Activated naive CD4-positive, alpha-beta T cell treated with anti-CD3 and anti-CD28 coated beads, Interleukin-2, amount 10 ng/mL, durations not matched to agents 7 days and 5 days (primary cell): ENCODE results near the gene UGDH.

Source experiments
- CTCF ChIA-PET: fragments of 350-600 bp; sonication (Branson Sonifier 250); formaldehyde crosslinking; loops from one replicate; lab custom pipeline; 2021; ENCODE audit warnings: antibody characterized with exemption; lab: Charles Lee
- DNase-seq: peaks from one replicate; pipeline ENCODE4 v3.0.0-alpha.2; 2020
- H3K27ac Mint-ChIP-seq: one replicate; pipeline ENCODE4 v1.8.0; 2021; ENCODE audit warnings: mild to moderate bottlenecking, moderate library complexity, mixed read lengths
- H3K27me3 Mint-ChIP-seq: one replicate; pipeline ENCODE4 v1.8.0; 2021; ENCODE audit warnings: mild to moderate bottlenecking, mixed read lengths
- H3K36me3 Mint-ChIP-seq: one replicate; pipeline ENCODE4 v1.8.0; 2021; ENCODE audit warnings: mixed read lengths
- H3K4me1 Mint-ChIP-seq: one replicate; pipeline ENCODE4 v1.8.0; 2021; ENCODE audit warnings: mixed read lengths
- H3K4me3 Mint-ChIP-seq: one replicate; pipeline ENCODE4 v1.8.0; 2021; ENCODE audit warnings: mild to moderate bottlenecking, moderate library complexity, mixed read lengths
- H3K9me3 Mint-ChIP-seq: one replicate; pipeline ENCODE4 v1.8.0; 2021; ENCODE audit warnings: mixed read lengths

Gene UGDH

GRCh38 chr4:39527296-39528060 is at the start of gene UGDH:
TSS of gene UGDH (minus strand) at chr4:39527439. CDS start at chr4:39521512, 5,927 bp downstream.
- Mint-ChIP-seq H3K9me3 (peaks cover 19% of the 10 kb centered on the region), H3K36me3 (peaks cover 16% of the 10 kb centered on the region), H3K4me3 (peak within 1 kb of the TSS; percentile 98), H3K27ac (peak within 1 kb of the TSS; percentile 85), H3K27me3 (peaks cover 10% of the 10 kb centered on the region), H3K4me1 (peaks cover 24% of the 10 kb centered on the region)
- CTCF ChIA-PET, result interaction anchor here (1.0 kb wide), 1 partner anchor 170 kb away, joined by 4 read pairs; the partner anchor contains the start of gene UBE2K
- DNase-seq, result peak; percentile 94

GRCh38 chr4:39574946-39575345 is 47.7 kb upstream of the UGDH start:
- CTCF ChIA-PET, result no interaction called here
- H3K9me3 Mint-ChIP-seq, result no peaks in the 10 kb centered on the region
- H3K4me3 Mint-ChIP-seq, result no peak overlapping the region
- no peaks in the 10 kb centered on the region for H3K27me3 Mint-ChIP-seq
- no peak for DNase-seq
- no peaks in the 10 kb centered on the region for H3K4me1 Mint-ChIP-seq
- no peaks in the 10 kb centered on the region for H3K36me3 Mint-ChIP-seq
- no peak overlapping the region for H3K27ac Mint-ChIP-seq

GRCh38 chr4:39571504-39571903 is 44.3 kb upstream of the UGDH start:
- no peak overlapping the region for H3K27ac Mint-ChIP-seq
- H3K36me3 Mint-ChIP-seq, result no peaks in the 10 kb centered on the region
- H3K4me3 Mint-ChIP-seq, result no peak overlapping the region
- peaks cover 5% of the 10 kb centered on the region for H3K4me1 Mint-ChIP-seq
- no peak for DNase-seq
- H3K27me3 Mint-ChIP-seq, result no peaks in the 10 kb centered on the region
- CTCF ChIA-PET, result interaction anchor here (0.6 kb wide), 1 partner anchor 67 kb away, joined by 3 read pairs; no protein-coding TSS in a partner anchor
- no peaks in the 10 kb centered on the region for H3K9me3 Mint-ChIP-seq

GRCh38 chr4:39571054-39571453 is 43.8 kb upstream of the UGDH start:
- CTCF ChIA-PET, result interaction anchor here (0.6 kb wide), 1 partner anchor 67 kb away, joined by 3 read pairs; no protein-coding TSS in a partner anchor
- Mint-ChIP-seq H3K4me3 (no peak overlapping the region), H3K9me3 (peaks cover 3% of the 10 kb centered on the region), H3K36me3 (peaks cover 3% of the 10 kb centered on the region), H3K4me1 (peaks cover 5% of the 10 kb centered on the region), H3K27me3 (no peaks in the 10 kb centered on the region), H3K27ac (no peak overlapping the region)
- no peak for DNase-seq

GRCh38 chr4:39569209-39569608 is 42.0 kb upstream of the UGDH start:
- Mint-ChIP-seq H3K36me3 (peaks cover 9% of the 10 kb centered on the region), H3K4me3 (no peak overlapping the region), H3K9me3 (peaks cover 6% of the 10 kb centered on the region), H3K4me1 (peaks cover 5% of the 10 kb centered on the region), H3K27ac (no peak overlapping the region), H3K27me3 (no peaks in the 10 kb centered on the region)
- CTCF ChIA-PET, result interaction anchor here (0.7 kb wide), 1 partner anchor 470 kb away, joined by 3 read pairs; no protein-coding TSS in a partner anchor
- DNase-seq, result no peak

- CTCF ChIA-PET, result no interaction called here
- Mint-ChIP-seq H3K4me1 (peaks cover 5% of the 10 kb centered on the region), H3K36me3 (peaks cover 9% of the 10 kb centered on the region), H3K9me3 (peaks cover 6% of the 10 kb centered on the region), H3K27ac (no peak overlapping the region), H3K4me3 (no peak overlapping the region), H3K27me3 (no peaks in the 10 kb centered on the region)
- DNase-seq, result no peak
These were observed 41.6 kb upstream of the UGDH start for GRCh38 chr4:39568805-39569204.

GRCh38 chr4:39565878-39566600 is 38.8 kb upstream of the UGDH start:
- CTCF ChIA-PET, result no interaction called here
- no peak overlapping the region for H3K4me3 Mint-ChIP-seq
- H3K9me3 Mint-ChIP-seq, result peaks cover 6% of the 10 kb centered on the region
- no peak for DNase-seq
- no peak overlapping the region for H3K27ac Mint-ChIP-seq
- no peaks in the 10 kb centered on the region for H3K27me3 Mint-ChIP-seq
- H3K36me3 Mint-ChIP-seq, result peaks cover 9% of the 10 kb centered on the region
- H3K4me1 Mint-ChIP-seq, result peaks cover 5% of the 10 kb centered on the region

GRCh38 chr4:39563346-39563847 is 36.2 kb upstream of the UGDH start:
- no peak for DNase-seq
- Mint-ChIP-seq H3K27me3 (no peaks in the 10 kb centered on the region), H3K4me1 (peaks cover 2% of the 10 kb centered on the region), H3K36me3 (peaks cover 9% of the 10 kb centered on the region), H3K27ac (no peak overlapping the region), H3K9me3 (peaks cover 6% of the 10 kb centered on the region), H3K4me3 (no peak overlapping the region)
- CTCF ChIA-PET, result no interaction called here

- Mint-ChIP-seq H3K9me3 (peaks cover 6% of the 10 kb centered on the region), H3K27ac (no peak overlapping the region), H3K4me1 (no peaks in the 10 kb centered on the region), H3K27me3 (no peaks in the 10 kb centered on the region), H3K36me3 (peaks cover 9% of the 10 kb centered on the region), H3K4me3 (no peak overlapping the region)
- no peak for DNase-seq
- CTCF ChIA-PET, result no interaction called here
These were observed 35.6 kb upstream of the UGDH start for GRCh38 chr4:39562792-39563191.

- no peaks in the 10 kb centered on the region for H3K9me3 Mint-ChIP-seq
- no peaks in the 10 kb centered on the region for H3K27me3 Mint-ChIP-seq
- peaks cover 2% of the 10 kb centered on the region for H3K36me3 Mint-ChIP-seq
- CTCF ChIA-PET, result no interaction called here
- H3K27ac Mint-ChIP-seq, result no peak overlapping the region
- no peaks in the 10 kb centered on the region for H3K4me1 Mint-ChIP-seq
- DNase-seq, result no peak
- no peak overlapping the region for H3K4me3 Mint-ChIP-seq
These were observed 32.4 kb upstream of the UGDH start for GRCh38 chr4:39559626-39560025.

GRCh38 chr4:39555472-39555871 is 28.2 kb upstream of the UGDH start:
- H3K4me3 Mint-ChIP-seq, result no peak overlapping the region
- no peak overlapping the region for H3K27ac Mint-ChIP-seq
- CTCF ChIA-PET, result no interaction called here
- no peaks in the 10 kb centered on the region for H3K9me3 Mint-ChIP-seq
- no peaks in the 10 kb centered on the region for H3K36me3 Mint-ChIP-seq
- H3K27me3 Mint-ChIP-seq, result no peaks in the 10 kb centered on the region
- no peaks in the 10 kb centered on the region for H3K4me1 Mint-ChIP-seq
- no peak for DNase-seq

- Mint-ChIP-seq H3K27me3 (no peaks in the 10 kb centered on the region), H3K4me1 (no peaks in the 10 kb centered on the region), H3K27ac (no peak overlapping the region), H3K4me3 (no peak overlapping the region), H3K36me3 (no peaks in the 10 kb centered on the region), H3K9me3 (peaks cover 3% of the 10 kb centered on the region)
- CTCF ChIA-PET, result interaction anchor here (0.5 to 0.7 kb wide), 2 partner anchors 788 to 789 kb away, joined by 3 read pairs; no protein-coding TSS in a partner anchor
- DNase-seq, result no peak
These were observed 21.3 kb upstream of the UGDH start for GRCh38 chr4:39548425-39549067.

- no peak overlapping the region for H3K27ac Mint-ChIP-seq
- H3K4me3 Mint-ChIP-seq, result no peak overlapping the region
- no peaks in the 10 kb centered on the region for H3K4me1 Mint-ChIP-seq
- CTCF ChIA-PET, result no interaction called here
- H3K27me3 Mint-ChIP-seq, result no peaks in the 10 kb centered on the region
- DNase-seq, result no peak
- no peaks in the 10 kb centered on the region for H3K36me3 Mint-ChIP-seq
- H3K9me3 Mint-ChIP-seq, result peaks cover 3% of the 10 kb centered on the region
These were observed 17.5 kb upstream of the UGDH start for GRCh38 chr4:39544580-39545315.
